ENCODE results near the gene SLC9B2.
A peak's percentile ranks its signal among the peaks of the same experiment; 100 is the strongest.

DNA sequence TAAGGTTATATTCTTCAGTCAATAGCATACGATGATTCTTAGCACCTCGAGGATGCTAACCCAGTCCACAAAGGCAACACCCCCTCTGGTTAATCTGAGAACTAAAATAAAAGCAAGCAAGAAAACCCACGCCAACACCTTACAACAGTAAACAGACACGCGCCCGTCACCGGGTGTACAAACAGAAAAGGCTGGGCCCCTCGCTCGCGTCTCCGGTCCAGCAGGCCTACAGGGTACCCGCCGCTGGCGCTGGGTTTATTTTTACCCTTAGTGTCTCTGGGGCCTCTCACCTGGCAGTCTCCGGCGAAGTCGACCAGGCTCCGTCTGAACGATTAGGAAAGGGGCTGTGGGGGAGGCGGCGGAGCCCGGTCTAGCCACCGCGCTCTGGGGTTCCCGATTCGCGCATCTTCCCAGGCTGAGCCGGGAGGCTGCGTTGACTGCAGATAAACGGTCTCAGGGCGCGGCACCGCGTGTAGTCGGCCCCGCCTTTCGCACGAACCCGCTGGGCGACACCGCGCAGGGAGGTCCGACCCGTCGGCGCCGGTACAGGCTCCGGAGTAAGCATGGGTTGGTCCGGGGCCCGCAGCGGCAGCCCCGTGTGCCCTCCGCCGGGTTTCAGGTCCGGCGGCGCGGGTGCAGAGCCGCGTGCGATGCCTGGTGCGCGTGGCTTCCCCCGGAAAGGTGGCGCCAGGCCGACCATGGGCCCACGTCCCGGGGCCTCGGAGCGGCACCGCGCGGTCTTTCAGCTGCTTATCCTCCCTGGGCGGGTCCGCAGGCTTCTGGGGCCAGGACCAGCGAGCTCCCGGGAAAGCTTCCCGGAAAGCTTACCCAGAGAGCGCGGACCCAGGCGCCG, 441 bp downstream of the SLC9B2 start:
- TF ChIP-seq, protein P1, sequence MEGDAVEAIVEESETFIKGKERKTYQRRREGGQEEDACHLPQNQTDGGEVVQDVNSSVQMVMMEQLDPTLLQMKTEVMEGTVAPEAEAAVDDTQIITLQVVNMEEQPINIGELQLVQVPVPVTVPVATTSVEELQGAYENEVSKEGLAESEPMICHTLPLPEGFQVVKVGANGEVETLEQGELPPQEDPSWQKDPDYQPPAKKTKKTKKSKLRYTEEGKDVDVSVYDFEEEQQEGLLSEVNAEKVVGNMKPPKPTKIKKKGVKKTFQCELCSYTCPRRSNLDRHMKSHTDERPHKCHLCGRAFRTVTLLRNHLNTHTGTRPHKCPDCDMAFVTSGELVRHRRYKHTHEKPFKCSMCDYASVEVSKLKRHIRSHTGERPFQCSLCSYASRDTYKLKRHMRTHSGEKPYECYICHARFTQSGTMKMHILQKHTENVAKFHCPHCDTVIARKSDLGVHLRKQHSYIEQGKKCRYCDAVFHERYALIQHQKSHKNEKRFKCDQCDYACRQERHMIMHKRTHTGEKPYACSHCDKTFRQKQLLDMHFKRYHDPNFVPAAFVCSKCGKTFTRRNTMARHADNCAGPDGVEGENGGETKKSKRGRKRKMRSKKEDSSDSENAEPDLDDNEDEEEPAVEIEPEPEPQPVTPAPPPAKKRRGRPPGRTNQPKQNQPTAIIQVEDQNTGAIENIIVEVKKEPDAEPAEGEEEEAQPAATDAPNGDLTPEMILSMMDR (IDR thresholded peaks at IDR 0.05): no peak
- TF ChIP-seq POLR2AphosphoS5 (IDR thresholded peaks at IDR 0.05): peak; percentile 12 to 29
- TF ChIP-seq POLR2A (IDR thresholded peaks at IDR 0.05): peak in 2 of 4 donors; percentile 16 to 37
- TF ChIP-seq EP300 (IDR thresholded peaks at IDR 0.05): no peak

All from upper lobe of left lung (tissue), 4 donors.